ENCODE measurements around the gene CDC26. TPM values are rescaled to one million over a fixed set of nuclear protein-coding genes. Genes with fewer than 3 reads are reported as not detected.
"Not testable (repeated sequence)": the region's sequence is repeated elsewhere in the genome, so short reads cannot be mapped to it uniquely, and the experiment has no call there.

CDC26 gene
- total RNA-seq, 1 donor from 2014 or later: 22.1 TPM

- no peak for TF ChIP-seq CTCF (IDR thresholded peaks at IDR 0.05; ENCODE audit: insufficient read depth, low read length, poor library complexity, severe bottlenecking)
- Histone ChIP-seq H3K27me3 (ENCODE audit: control insufficient read depth, insufficient read depth, low read length) (no peaks in the 10 kb centered on the region), H3K36me3 (ENCODE audit: control insufficient read depth, insufficient read depth, low read length) (no peaks in the 10 kb centered on the region), H3K4me3 (ENCODE audit: low read depth, low read length) (no peak overlapping the region)
- no peak for DNase-seq (ENCODE audit: low read depth)
Measured at GRCh38 chr9:113245894-113246293, 29.5 kb downstream of the CDC26 start.

- no peaks in the 10 kb centered on the region for H3K27me3 ChIP-seq (ENCODE audit: control insufficient read depth, insufficient read depth, low read length)
- no peaks in the 10 kb centered on the region for H3K36me3 ChIP-seq (ENCODE audit: control insufficient read depth, insufficient read depth, low read length)
- DNase-seq (ENCODE audit: low read depth): no peak
- TF ChIP-seq CTCF (IDR thresholded peaks at IDR 0.05; ENCODE audit: insufficient read depth, low read length, poor library complexity, severe bottlenecking): no peak
- H3K4me3 ChIP-seq (ENCODE audit: low read depth, low read length): no peak overlapping the region
Measured at GRCh38 chr9:113244556-113244955, 30.8 kb downstream of the CDC26 start.

GRCh38 chr9:113241161-113241560 lies 34.2 kb downstream of the CDC26 start:
- no peak for DNase-seq (ENCODE audit: low read depth)
- no peak for TF ChIP-seq CTCF (IDR thresholded peaks at IDR 0.05; ENCODE audit: insufficient read depth, low read length, poor library complexity, severe bottlenecking)
- Histone ChIP-seq H3K36me3 (ENCODE audit: control insufficient read depth, insufficient read depth, low read length) (no peaks in the 10 kb centered on the region), H3K4me3 (ENCODE audit: low read depth, low read length) (no peak overlapping the region), H3K27me3 (ENCODE audit: control insufficient read depth, insufficient read depth, low read length) (no peaks in the 10 kb centered on the region)

- H3K36me3 ChIP-seq (ENCODE audit: control insufficient read depth, insufficient read depth, low read length): no peaks in the 10 kb centered on the region
- DNase-seq (ENCODE audit: low read depth): no peak
- no peak overlapping the region for H3K4me3 ChIP-seq (ENCODE audit: low read depth, low read length)
- no peak for TF ChIP-seq CTCF (IDR thresholded peaks at IDR 0.05; ENCODE audit: insufficient read depth, low read length, poor library complexity, severe bottlenecking)
- H3K27me3 ChIP-seq (ENCODE audit: control insufficient read depth, insufficient read depth, low read length): no peaks in the 10 kb centered on the region
Measured at GRCh38 chr9:113238859-113239232, 36.5 kb downstream of the CDC26 start.

GRCh38 chr9:113238202-113238858 lies 37.0 kb downstream of the CDC26 start:
- no peaks in the 10 kb centered on the region for H3K27me3 ChIP-seq (ENCODE audit: control insufficient read depth, insufficient read depth, low read length)
- no peaks in the 10 kb centered on the region for H3K36me3 ChIP-seq (ENCODE audit: control insufficient read depth, insufficient read depth, low read length)
- TF ChIP-seq CTCF (IDR thresholded peaks at IDR 0.05; ENCODE audit: insufficient read depth, low read length, poor library complexity, severe bottlenecking): no peak
- no peak for DNase-seq (ENCODE audit: low read depth)
- no peak overlapping the region for H3K4me3 ChIP-seq (ENCODE audit: low read depth, low read length)

- no peak for TF ChIP-seq CTCF (IDR thresholded peaks at IDR 0.05; ENCODE audit: insufficient read depth, low read length, poor library complexity, severe bottlenecking)
- H3K36me3 ChIP-seq (ENCODE audit: control insufficient read depth, insufficient read depth, low read length): no peaks in the 10 kb centered on the region
- DNase-seq (ENCODE audit: low read depth): no peak
- H3K4me3 ChIP-seq (ENCODE audit: low read depth, low read length): no peak overlapping the region
- H3K27me3 ChIP-seq (ENCODE audit: control insufficient read depth, insufficient read depth, low read length): no peaks in the 10 kb centered on the region
Measured at GRCh38 chr9:113237026-113237425, 38.3 kb downstream of the CDC26 start.

GRCh38 chr9:113235701-113236255 lies 39.6 kb downstream of the CDC26 start:
- not testable (repeated sequence) for H3K4me3 ChIP-seq (ENCODE audit: low read depth, low read length); H3K36me3 ChIP-seq (ENCODE audit: control insufficient read depth, insufficient read depth, low read length); H3K27me3 ChIP-seq (ENCODE audit: control insufficient read depth, insufficient read depth, low read length); DNase-seq (ENCODE audit: low read depth)
